GM23338 (cell line): ENCODE measurements around the gene CHAMP1. TPM values are rescaled to one million over a fixed set of nuclear protein-coding genes. Genes with fewer than 3 reads are reported as not detected.

Experiments used
- ATAC-seq: fragments of 200-7000 bp; cut with Tn5 transposase; 3 replicates; pipeline ENCODE4 v1.9.1; 2020
- DNase-seq: peaks from one replicate; pipeline ENCODE4 v3.0.0-alpha.2; 2015; ENCODE audit warnings: low spot score
- H2AFZ ChIP-seq: fragments of 200-600 bp; sonication (generic); 2 replicates; pipeline ENCODE4 v1.8.0; 2016; ENCODE audit warnings: antibody characterized with exemption, mild to moderate bottlenecking, moderate library complexity
- H3F3A ChIP-seq: fragments of 200-600 bp; sonication (generic); replicated peaks from 2 replicates; pipeline ENCODE4 v1.8.0; 2017; ENCODE audit warnings: antibody characterized with exemption, mixed run types, low read depth
- H3K27ac ChIP-seq: fragments of 200-600 bp; sonication (generic); 2 replicates; pipeline ENCODE4 v1.6.1; 2016; ENCODE audit warnings: low read depth
- H3K27me3 ChIP-seq: fragments of 200-600 bp; sonication (generic); 2 replicates; pipeline ENCODE4 v1.8.0; 2016; ENCODE audit warnings: mild to moderate bottlenecking, mixed run types, moderate library complexity; ENCODE audit not compliant: insufficient read depth
- H3K36me3 ChIP-seq: fragments of 200-600 bp; sonication (generic); 2 replicates; pipeline ENCODE4 v1.8.0; 2016; ENCODE audit warnings: mild to moderate bottlenecking; ENCODE audit not compliant: insufficient read depth
- H3K4me1 ChIP-seq: fragments of 200-600 bp; sonication (generic); 2 replicates; pipeline ENCODE4 v1.8.0; 2016; ENCODE audit warnings: mild to moderate bottlenecking, moderate library complexity; ENCODE audit not compliant: insufficient read depth
- H3K4me2 ChIP-seq: fragments of 200-600 bp; sonication (generic); 2 replicates; pipeline ENCODE4 v1.7.1; 2017; ENCODE audit warnings: mixed run types
- H3K4me3 ChIP-seq: fragments of 200-600 bp; sonication (generic); 2 replicates; pipeline ENCODE4 v1.6.1; 2016; ENCODE audit warnings: mixed run types
- H3K79me2 ChIP-seq: fragments of 200-600 bp; sonication (generic); replicated peaks from 2 replicates; pipeline ENCODE4 v1.8.0; 2017; ENCODE audit warnings: mild to moderate bottlenecking; ENCODE audit not compliant: insufficient read depth
- H3K9me2 ChIP-seq: fragments of 200-600 bp; sonication (generic); 2 replicates; pipeline ENCODE4 v1.8.0; 2017; ENCODE audit not compliant: insufficient read depth
- H4K20me1 ChIP-seq: fragments of 200-600 bp; sonication (generic); replicated peaks from 2 replicates; pipeline ENCODE4 v1.8.0; 2017; ENCODE audit warnings: mild to moderate bottlenecking; ENCODE audit not compliant: insufficient read depth
- H3K27ac Mint-ChIP-seq: 2 replicates; pipeline ENCODE4 v1.8.0; 2020; ENCODE audit warnings: inconsistent platforms, mild to moderate bottlenecking, moderate library complexity, mixed read lengths
- H3K27me3 Mint-ChIP-seq: 3 replicates; pipeline ENCODE4 v1.8.0; 2022; ENCODE audit warnings: low read depth, mild to moderate bottlenecking, moderate library complexity, mixed read lengths, inconsistent platforms; ENCODE audit not compliant: insufficient read depth, poor library complexity
- H3K36me3 Mint-ChIP-seq: 3 replicates; pipeline ENCODE4 v1.8.0; 2021; ENCODE audit warnings: low read depth, mild to moderate bottlenecking, inconsistent platforms, moderate library complexity, mixed read lengths
- H3K4me1 Mint-ChIP-seq: 3 replicates; pipeline ENCODE4 v1.8.0; 2020; ENCODE audit warnings: mild to moderate bottlenecking, inconsistent platforms, mixed read lengths
- H3K4me3 Mint-ChIP-seq: 3 replicates; pipeline ENCODE4 v1.8.0; 2021; ENCODE audit warnings: moderate library complexity, mild to moderate bottlenecking, inconsistent platforms, mixed read lengths
- H3K9me3 Mint-ChIP-seq: 3 replicates; pipeline ENCODE4 v1.8.0; 2020; ENCODE audit warnings: moderate library complexity, mild to moderate bottlenecking, inconsistent platforms, mixed read lengths
- CREB1 ChIP-seq: fragments of 250-450 bp; sonication (Bioruptor Pico); IDR thresholded peaks from 2 replicates; pipeline ENCODE4 v1.5.0; 2020; ENCODE audit warnings: low read depth, mild to moderate bottlenecking, moderate library complexity
- EZH2 ChIP-seq: fragments of 200-600 bp; sonication (generic); IDR thresholded peaks from one replicate; pipeline ENCODE4 v1.8.0; 2017; ENCODE audit warnings: antibody characterized with exemption, mild to moderate bottlenecking, low read depth; ENCODE audit not compliant: unreplicated experiment
- EZH2phosphoT487 ChIP-seq: fragments of 200-600 bp; sonication (generic); IDR thresholded peaks from one replicate; pipeline ENCODE4 v1.8.1; 2018; ENCODE audit warnings: antibody characterized with exemption; ENCODE audit not compliant: unreplicated experiment
- JUNB ChIP-seq: IDR thresholded peaks from one replicate; pipeline ENCODE4 v1.6.1; 2016; ENCODE audit warnings: antibody characterized with exemption; ENCODE audit not compliant: unreplicated experiment
- NANOG ChIP-seq: IDR thresholded peaks from 2 replicates; pipeline ENCODE4 v1.6.1; 2016; ENCODE audit warnings: antibody characterized with exemption, borderline replicate concordance
- POLR2AphosphoS5 ChIP-seq: IDR thresholded peaks from 2 replicates; pipeline ENCODE4 v1.6.1; 2016; ENCODE audit warnings: antibody characterized with exemption, low read depth
- STAT1 ChIP-seq: IDR thresholded peaks from one replicate; pipeline ENCODE4 v1.6.1; 2016; ENCODE audit warnings: antibody characterized with exemption; ENCODE audit not compliant: unreplicated experiment
- ZNF114 ChIP-seq: fragments of 250-450 bp; sonication (Bioruptor Pico); IDR thresholded peaks from 2 replicates; pipeline ENCODE4 v1.5.0; 2020; ENCODE audit warnings: mild to moderate bottlenecking, moderate library complexity
- ZNF331 ChIP-seq: fragments of 250-450 bp; sonication (Bioruptor Pico); IDR thresholded peaks from 2 replicates; pipeline ENCODE4 v1.5.0; 2020; ENCODE audit warnings: low read depth, mild to moderate bottlenecking, moderate library complexity
- polyA plus RNA-seq: library from polyadenylated mRNA; unstranded; fragments of >200 nt; fragmentation: Nextera tagmentation; extraction: Ambion mirVana; gene quantifications from 2 replicates; pipeline ENCODE4 v1.2.1, GENCODE V29; 2016
- total RNA-seq: library from RNA; depleted of rRNA; stranded (reverse); fragments of >200 nt; shearing (Covaris generic); gene quantifications from 2 replicates; pipeline ENCODE4 v1.2.3, GENCODE V29; 2014
- TF ChIP-seq, protein P1 (sequence below): IDR thresholded peaks from one replicate; pipeline ENCODE4 v1.6.1; 2018; ENCODE audit warnings: antibody characterized with exemption; ENCODE audit not compliant: unreplicated experiment
- TF ChIP-seq, protein P2 (sequence below), 2 experiments: fragments of 200-600 bp in 1 of 2; sonication (generic) in 1 of 2; conservative IDR thresholded peaks; 2 replicates each; pipeline versions ENCODE4 v1.5.1 to v1.6.1; 2016 to 2017; ENCODE audit warnings: antibody characterized with exemption in 2 of 2, low read depth in 2 of 2, mild to moderate bottlenecking in 2 of 2, moderate library complexity in 1 of 2
- TF ChIP-seq, protein P3 (sequence below): IDR thresholded peaks from 2 replicates; pipeline ENCODE4 v1.6.1; 2016; ENCODE audit warnings: antibody characterized with exemption
- TF ChIP-seq, protein P4 (sequence below): fragments of 250-450 bp; sonication (Bioruptor Pico); IDR thresholded peaks from 2 replicates; pipeline ENCODE4 v1.5.0; 2020; ENCODE audit warnings: mild to moderate bottlenecking, moderate library complexity

The CHAMP1 gene
- total and polyA plus RNA-seq, 2 experiments from 2014 or later: 32.8 to 39.1 TPM

DNA sequence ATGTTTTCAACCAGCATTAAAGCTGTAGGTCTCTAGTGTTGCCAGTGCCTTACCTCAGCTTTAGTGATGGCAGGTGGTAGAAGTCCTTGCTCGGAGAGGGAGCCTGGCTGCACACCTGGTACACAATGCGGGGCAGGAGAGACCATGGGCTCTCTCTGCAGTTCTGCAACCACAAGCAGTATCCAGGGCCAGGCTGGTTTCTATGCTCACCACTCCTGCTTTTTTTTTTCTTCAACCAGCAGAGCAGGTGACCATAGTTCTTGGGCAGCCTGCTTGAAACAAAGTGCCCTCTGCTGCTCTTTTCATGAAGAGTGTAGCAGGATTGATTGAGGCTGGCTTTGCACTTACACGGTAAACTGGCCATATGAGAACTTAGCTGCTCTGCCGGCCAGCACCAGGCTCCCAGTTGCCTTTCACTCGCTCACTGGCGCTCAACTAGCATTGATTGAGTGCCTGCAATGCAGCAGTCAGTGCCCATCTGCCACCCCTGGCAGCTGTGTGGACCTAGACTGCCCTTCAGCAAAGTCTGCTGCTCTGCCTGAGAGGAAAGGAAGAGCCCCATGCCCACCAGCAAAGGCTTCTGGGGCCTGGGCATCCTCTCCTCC is 4.4 kb upstream of the CHAMP1 start:
- Histone ChIP-seq H3K79me2 (peaks cover 2% of the 10 kb centered on the region), H3K9me2 (no peaks in the 10 kb centered on the region), H3K27me3 (no peaks in the 10 kb centered on the region), H4K20me1 (no peaks in the 10 kb centered on the region; the same call in 1 of the 2 replicates), H3K27ac (no peak overlapping the region), H2AFZ (no peak overlapping the region), H3K36me3 (peaks cover 12% of the 10 kb centered on the region; the same call in 1 of the 2 replicates), H3K4me1 (peaks cover 3% of the 10 kb centered on the region; the same call in 1 of the 2 replicates), H3K4me3 (no peak overlapping the region), H3F3A (no peaks in the 10 kb centered on the region; the same call in 1 of the 2 replicates), H3K4me2 (no peak overlapping the region)
- peaks cover 11% of the 10 kb centered on the region for H3K4me1 Mint-ChIP-seq
- no peaks in the 10 kb centered on the region for H3K9me3 Mint-ChIP-seq
- TF ChIP-seq NANOG (no peak), CREB1 (no peak), POLR2AphosphoS5 (no peak), EZH2 (no peak), ZNF114 (CRISPR knock-in tag) (no peak), JUNB (no peak), EZH2phosphoT487 (no peak), STAT1 (no peak), ZNF331 (CRISPR knock-in tag) (no peak)
- TF ChIP-seq, protein P1, sequence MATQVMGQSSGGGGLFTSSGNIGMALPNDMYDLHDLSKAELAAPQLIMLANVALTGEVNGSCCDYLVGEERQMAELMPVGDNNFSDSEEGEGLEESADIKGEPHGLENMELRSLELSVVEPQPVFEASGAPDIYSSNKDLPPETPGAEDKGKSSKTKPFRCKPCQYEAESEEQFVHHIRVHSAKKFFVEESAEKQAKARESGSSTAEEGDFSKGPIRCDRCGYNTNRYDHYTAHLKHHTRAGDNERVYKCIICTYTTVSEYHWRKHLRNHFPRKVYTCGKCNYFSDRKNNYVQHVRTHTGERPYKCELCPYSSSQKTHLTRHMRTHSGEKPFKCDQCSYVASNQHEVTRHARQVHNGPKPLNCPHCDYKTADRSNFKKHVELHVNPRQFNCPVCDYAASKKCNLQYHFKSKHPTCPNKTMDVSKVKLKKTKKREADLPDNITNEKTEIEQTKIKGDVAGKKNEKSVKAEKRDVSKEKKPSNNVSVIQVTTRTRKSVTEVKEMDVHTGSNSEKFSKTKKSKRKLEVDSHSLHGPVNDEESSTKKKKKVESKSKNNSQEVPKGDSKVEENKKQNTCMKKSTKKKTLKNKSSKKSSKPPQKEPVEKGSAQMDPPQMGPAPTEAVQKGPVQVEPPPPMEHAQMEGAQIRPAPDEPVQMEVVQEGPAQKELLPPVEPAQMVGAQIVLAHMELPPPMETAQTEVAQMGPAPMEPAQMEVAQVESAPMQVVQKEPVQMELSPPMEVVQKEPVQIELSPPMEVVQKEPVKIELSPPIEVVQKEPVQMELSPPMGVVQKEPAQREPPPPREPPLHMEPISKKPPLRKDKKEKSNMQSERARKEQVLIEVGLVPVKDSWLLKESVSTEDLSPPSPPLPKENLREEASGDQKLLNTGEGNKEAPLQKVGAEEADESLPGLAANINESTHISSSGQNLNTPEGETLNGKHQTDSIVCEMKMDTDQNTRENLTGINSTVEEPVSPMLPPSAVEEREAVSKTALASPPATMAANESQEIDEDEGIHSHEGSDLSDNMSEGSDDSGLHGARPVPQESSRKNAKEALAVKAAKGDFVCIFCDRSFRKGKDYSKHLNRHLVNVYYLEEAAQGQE: no peak
- TF ChIP-seq, protein P2, sequence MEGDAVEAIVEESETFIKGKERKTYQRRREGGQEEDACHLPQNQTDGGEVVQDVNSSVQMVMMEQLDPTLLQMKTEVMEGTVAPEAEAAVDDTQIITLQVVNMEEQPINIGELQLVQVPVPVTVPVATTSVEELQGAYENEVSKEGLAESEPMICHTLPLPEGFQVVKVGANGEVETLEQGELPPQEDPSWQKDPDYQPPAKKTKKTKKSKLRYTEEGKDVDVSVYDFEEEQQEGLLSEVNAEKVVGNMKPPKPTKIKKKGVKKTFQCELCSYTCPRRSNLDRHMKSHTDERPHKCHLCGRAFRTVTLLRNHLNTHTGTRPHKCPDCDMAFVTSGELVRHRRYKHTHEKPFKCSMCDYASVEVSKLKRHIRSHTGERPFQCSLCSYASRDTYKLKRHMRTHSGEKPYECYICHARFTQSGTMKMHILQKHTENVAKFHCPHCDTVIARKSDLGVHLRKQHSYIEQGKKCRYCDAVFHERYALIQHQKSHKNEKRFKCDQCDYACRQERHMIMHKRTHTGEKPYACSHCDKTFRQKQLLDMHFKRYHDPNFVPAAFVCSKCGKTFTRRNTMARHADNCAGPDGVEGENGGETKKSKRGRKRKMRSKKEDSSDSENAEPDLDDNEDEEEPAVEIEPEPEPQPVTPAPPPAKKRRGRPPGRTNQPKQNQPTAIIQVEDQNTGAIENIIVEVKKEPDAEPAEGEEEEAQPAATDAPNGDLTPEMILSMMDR (conservative IDR thresholded peaks at IDR 0.05; ENCODE audit: low read depth in 2 of 2): no peak
- TF ChIP-seq, protein P3, sequence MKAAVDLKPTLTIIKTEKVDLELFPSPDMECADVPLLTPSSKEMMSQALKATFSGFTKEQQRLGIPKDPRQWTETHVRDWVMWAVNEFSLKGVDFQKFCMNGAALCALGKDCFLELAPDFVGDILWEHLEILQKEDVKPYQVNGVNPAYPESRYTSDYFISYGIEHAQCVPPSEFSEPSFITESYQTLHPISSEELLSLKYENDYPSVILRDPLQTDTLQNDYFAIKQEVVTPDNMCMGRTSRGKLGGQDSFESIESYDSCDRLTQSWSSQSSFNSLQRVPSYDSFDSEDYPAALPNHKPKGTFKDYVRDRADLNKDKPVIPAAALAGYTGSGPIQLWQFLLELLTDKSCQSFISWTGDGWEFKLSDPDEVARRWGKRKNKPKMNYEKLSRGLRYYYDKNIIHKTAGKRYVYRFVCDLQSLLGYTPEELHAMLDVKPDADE: no peak
- TF ChIP-seq, protein P4, sequence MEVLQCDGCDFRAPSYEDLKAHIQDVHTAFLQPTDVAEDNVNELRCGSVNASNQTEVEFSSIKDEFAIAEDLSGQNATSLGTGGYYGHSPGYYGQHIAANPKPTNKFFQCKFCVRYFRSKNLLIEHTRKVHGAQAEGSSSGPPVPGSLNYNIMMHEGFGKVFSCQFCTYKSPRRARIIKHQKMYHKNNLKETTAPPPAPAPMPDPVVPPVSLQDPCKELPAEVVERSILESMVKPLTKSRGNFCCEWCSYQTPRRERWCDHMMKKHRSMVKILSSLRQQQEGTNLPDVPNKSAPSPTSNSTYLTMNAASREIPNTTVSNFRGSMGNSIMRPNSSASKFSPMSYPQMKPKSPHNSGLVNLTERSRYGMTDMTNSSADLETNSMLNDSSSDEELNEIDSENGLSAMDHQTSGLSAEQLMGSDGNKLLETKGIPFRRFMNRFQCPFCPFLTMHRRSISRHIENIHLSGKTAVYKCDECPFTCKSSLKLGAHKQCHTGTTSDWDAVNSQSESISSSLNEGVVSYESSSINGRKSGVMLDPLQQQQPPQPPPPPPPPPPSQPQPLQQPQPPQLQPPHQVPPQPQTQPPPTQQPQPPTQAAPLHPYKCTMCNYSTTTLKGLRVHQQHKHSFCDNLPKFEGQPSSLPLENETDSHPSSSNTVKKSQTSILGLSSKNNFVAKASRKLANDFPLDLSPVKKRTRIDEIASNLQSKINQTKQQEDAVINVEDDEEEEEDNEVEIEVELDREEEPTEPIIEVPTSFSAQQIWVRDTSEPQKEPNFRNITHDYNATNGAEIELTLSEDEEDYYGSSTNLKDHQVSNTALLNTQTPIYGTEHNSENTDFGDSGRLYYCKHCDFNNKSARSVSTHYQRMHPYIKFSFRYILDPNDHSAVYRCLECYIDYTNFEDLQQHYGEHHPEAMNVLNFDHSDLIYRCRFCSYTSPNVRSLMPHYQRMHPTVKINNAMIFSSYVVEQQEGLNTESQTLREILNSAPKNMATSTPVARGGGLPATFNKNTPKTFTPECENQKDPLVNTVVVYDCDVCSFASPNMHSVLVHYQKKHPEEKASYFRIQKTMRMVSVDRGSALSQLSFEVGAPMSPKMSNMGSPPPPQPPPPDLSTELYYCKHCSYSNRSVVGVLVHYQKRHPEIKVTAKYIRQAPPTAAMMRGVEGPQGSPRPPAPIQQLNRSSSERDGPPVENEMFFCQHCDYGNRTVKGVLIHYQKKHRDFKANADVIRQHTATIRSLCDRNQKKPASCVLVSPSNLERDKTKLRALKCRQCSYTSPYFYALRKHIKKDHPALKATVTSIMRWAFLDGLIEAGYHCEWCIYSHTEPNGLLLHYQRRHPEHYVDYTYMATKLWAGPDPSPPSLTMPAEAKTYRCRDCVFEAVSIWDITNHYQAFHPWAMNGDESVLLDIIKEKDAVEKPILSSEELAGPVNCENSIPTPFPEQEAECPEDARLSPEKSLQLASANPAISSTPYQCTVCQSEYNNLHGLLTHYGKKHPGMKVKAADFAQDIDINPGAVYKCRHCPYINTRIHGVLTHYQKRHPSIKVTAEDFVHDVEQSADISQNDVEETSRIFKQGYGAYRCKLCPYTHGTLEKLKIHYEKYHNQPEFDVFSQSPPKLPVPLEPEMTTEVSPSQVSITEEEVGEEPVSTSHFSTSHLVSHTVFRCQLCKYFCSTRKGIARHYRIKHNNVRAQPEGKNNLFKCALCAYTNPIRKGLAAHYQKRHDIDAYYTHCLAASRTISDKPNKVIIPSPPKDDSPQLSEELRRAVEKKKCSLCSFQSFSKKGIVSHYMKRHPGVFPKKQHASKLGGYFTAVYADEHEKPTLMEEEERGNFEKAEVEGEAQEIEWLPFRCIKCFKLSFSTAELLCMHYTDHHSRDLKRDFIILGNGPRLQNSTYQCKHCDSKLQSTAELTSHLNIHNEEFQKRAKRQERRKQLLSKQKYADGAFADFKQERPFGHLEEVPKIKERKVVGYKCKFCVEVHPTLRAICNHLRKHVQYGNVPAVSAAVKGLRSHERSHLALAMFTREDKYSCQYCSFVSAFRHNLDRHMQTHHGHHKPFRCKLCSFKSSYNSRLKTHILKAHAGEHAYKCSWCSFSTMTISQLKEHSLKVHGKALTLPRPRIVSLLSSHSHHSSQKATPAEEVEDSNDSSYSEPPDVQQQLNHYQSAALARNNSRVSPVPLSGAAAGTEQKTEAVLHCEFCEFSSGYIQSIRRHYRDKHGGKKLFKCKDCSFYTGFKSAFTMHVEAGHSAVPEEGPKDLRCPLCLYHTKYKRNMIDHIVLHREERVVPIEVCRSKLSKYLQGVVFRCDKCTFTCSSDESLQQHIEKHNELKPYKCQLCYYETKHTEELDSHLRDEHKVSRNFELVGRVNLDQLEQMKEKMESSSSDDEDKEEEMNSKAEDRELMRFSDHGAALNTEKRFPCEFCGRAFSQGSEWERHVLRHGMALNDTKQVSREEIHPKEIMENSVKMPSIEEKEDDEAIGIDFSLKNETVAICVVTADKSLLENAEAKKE: no peak
- ATAC-seq: no peak
- H3K36me3 Mint-ChIP-seq: peaks cover 22% of the 10 kb centered on the region
- H3K27ac Mint-ChIP-seq: no peak overlapping the region
- peaks cover 8% of the 10 kb centered on the region for H3K27me3 Mint-ChIP-seq
- no peak overlapping the region for H3K4me3 Mint-ChIP-seq
- DNase-seq: peak; percentile 11
